Measurements from ENCODE around the gene DYRK1A.

DNA sequence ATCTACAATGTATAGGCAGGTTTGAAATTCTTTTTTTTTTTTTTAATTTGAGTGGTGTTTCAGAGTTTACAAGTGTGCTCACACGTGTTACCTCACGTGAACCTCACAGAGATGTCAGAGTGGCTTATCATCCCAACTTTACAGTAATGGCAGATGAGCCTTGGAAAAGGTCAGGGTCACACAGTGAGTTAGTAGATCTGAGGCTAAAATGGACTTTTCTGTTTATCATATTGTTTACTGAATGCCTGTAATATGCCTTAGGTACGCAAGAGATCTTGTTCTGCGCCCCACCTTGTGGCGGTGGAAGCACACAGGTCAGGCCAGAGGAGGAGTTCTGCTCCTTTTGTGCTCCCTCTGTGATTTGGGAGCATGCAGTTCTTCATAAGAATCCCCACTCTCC is 80.0 kb downstream of the DYRK1A start:
- TF ChIP-seq, protein P1, sequence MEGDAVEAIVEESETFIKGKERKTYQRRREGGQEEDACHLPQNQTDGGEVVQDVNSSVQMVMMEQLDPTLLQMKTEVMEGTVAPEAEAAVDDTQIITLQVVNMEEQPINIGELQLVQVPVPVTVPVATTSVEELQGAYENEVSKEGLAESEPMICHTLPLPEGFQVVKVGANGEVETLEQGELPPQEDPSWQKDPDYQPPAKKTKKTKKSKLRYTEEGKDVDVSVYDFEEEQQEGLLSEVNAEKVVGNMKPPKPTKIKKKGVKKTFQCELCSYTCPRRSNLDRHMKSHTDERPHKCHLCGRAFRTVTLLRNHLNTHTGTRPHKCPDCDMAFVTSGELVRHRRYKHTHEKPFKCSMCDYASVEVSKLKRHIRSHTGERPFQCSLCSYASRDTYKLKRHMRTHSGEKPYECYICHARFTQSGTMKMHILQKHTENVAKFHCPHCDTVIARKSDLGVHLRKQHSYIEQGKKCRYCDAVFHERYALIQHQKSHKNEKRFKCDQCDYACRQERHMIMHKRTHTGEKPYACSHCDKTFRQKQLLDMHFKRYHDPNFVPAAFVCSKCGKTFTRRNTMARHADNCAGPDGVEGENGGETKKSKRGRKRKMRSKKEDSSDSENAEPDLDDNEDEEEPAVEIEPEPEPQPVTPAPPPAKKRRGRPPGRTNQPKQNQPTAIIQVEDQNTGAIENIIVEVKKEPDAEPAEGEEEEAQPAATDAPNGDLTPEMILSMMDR (IDR thresholded peaks at IDR 0.05): no peak
- TF ChIP-seq POLR2A (IDR thresholded peaks at IDR 0.05): no peak

Data from uterus (tissue), 2 donors.